ENCODE data around the gene TBCB.

DNA sequence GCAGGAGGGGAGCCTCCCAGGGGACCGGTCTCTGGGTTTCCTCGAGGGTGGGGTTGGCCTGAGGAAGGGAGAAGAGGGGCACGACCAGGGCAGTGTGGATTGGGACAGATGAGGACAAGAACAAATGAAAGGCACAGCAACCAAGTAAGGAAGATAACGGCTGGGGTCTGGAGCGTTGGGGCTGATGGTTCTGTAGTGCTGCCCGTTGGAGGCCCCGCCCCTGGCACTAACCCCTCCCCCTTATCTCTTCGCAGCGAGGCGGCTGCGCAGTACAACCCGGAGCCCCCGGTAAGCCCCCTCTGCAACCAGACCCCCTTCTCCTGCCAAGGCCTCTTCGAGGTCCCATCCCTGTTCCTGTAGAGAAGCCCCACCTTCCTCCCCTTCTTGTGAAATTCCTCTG lies 26.8 kb downstream of the TBCB start:
- TF ChIP-seq EZH2 (IDR thresholded peaks at IDR 0.05; ENCODE audit: insufficient read depth, poor library complexity, severe bottlenecking) (no peak), EZH2phosphoT487 (IDR thresholded peaks at IDR 0.05; ENCODE audit: insufficient read depth, low read depth) (no peak)

Data from GM23248 (cell line).